Trophoblast cell (in vitro differentiated cells and primary cell): ENCODE measurements around the gene DDRGK1.

Experiments
- DNase-seq, 2 donors: peaks; one replicate each; pipeline ENCODE4 v3.0.0-alpha.2; 2016
- H2AFZ ChIP-seq: 2 replicates; pipeline ENCODE4 v1.6.1; 2013; ENCODE audit warnings: low read length, moderate library complexity, mild to moderate bottlenecking; ENCODE audit not compliant: insufficient read depth, poor library complexity
- H2AK5ac ChIP-seq: 2 replicates; pipeline ENCODE4 v1.6.1; 2013; ENCODE audit warnings: mild to moderate bottlenecking, low read length
- H2BK120ac ChIP-seq: 2 replicates; pipeline ENCODE4 v1.6.1; 2013; ENCODE audit warnings: low read length, mild to moderate bottlenecking, moderate library complexity; ENCODE audit not compliant: insufficient read depth, poor library complexity
- H2BK12ac ChIP-seq: 2 replicates; pipeline ENCODE4 v1.6.1; 2013; ENCODE audit warnings: mild to moderate bottlenecking, low read length, moderate library complexity
- H2BK5ac ChIP-seq: 2 replicates; pipeline ENCODE4 v1.6.1; 2013; ENCODE audit warnings: low read length, low read depth, moderate library complexity, mild to moderate bottlenecking; ENCODE audit not compliant: poor library complexity
- H3K14ac ChIP-seq: 2 replicates; pipeline ENCODE4 v1.6.1; 2013; ENCODE audit warnings: mild to moderate bottlenecking, low read length
- H3K18ac ChIP-seq: 2 replicates; pipeline ENCODE4 v1.6.1; 2013; ENCODE audit warnings: mild to moderate bottlenecking, low read length
- H3K23ac ChIP-seq: 2 replicates; pipeline ENCODE4 v1.6.1; 2013; ENCODE audit warnings: low read length
- H3K27ac ChIP-seq: 2 replicates; pipeline ENCODE4 v1.5.1; 2013; ENCODE audit warnings: low read depth, mild to moderate bottlenecking, inconsistent platforms, low read length, moderate library complexity
- H3K27me3 ChIP-seq: 2 replicates; pipeline ENCODE4 v1.6.1; 2013; ENCODE audit warnings: inconsistent platforms, mild to moderate bottlenecking, low read length, moderate library complexity; ENCODE audit not compliant: insufficient read depth
- H3K36me3 ChIP-seq, 2 experiments: 1 replicate in 1 of 2; 2 replicates in 1 of 2; pipeline ENCODE4 v1.6.1; 2013; ENCODE audit warnings: low read length in 2 of 2, mild to moderate bottlenecking in 2 of 2, moderate library complexity in 1 of 2; ENCODE audit not compliant: insufficient read depth in 2 of 2, control insufficient read depth in 1 of 2
- H3K4ac ChIP-seq: 2 replicates; pipeline ENCODE4 v1.6.1; 2013; ENCODE audit warnings: low read depth, mild to moderate bottlenecking, low read length, moderate library complexity
- H3K4me1 ChIP-seq, 2 experiments: 1 replicate in 1 of 2; 2 replicates in 1 of 2; pipeline ENCODE4 v1.6.1; 2013; ENCODE audit warnings: low read length in 2 of 2, mild to moderate bottlenecking in 2 of 2, moderate library complexity in 1 of 2; ENCODE audit not compliant: insufficient read depth in 2 of 2, control insufficient read depth in 1 of 2
- H3K4me2 ChIP-seq: 2 replicates; pipeline ENCODE4 v1.6.1; 2013; ENCODE audit warnings: inconsistent platforms, mild to moderate bottlenecking, low read length, moderate library complexity
- H3K4me3 ChIP-seq: 2 replicates; pipeline ENCODE4 v1.5.1; 2013; ENCODE audit warnings: mild to moderate bottlenecking, low read depth, low read length, inconsistent platforms
- H3K79me1 ChIP-seq: one replicate; pipeline ENCODE4 v1.6.1; 2013; ENCODE audit warnings: low read length
- H3K79me2 ChIP-seq: 2 replicates; pipeline ENCODE4 v1.6.1; 2013; ENCODE audit warnings: low read length, mild to moderate bottlenecking; ENCODE audit not compliant: control insufficient read depth, insufficient read depth, poor library complexity
- H3K9ac ChIP-seq: 2 replicates; pipeline ENCODE4 v1.6.1; 2013; ENCODE audit warnings: mild to moderate bottlenecking, low read length
- H3K9me3 ChIP-seq: 2 replicates; pipeline ENCODE4 v1.6.1; 2013; ENCODE audit warnings: low read depth, mild to moderate bottlenecking, control low read depth, inconsistent platforms, low read length; ENCODE audit not compliant: insufficient read depth
- H4K12ac ChIP-seq: 2 replicates; pipeline ENCODE4 v1.6.1; 2013; ENCODE audit warnings: low read depth, mild to moderate bottlenecking, low read length, moderate library complexity
- H4K8ac ChIP-seq: 2 replicates; pipeline ENCODE4 v1.6.1; 2013; ENCODE audit warnings: low read depth, mild to moderate bottlenecking, low read length, moderate library complexity
- H4K91ac ChIP-seq: one replicate; pipeline ENCODE4 v1.6.1; 2013; ENCODE audit warnings: low read depth, mild to moderate bottlenecking, low read length, moderate library complexity
- WGBS: extraction: QIAGEN DNeasy Blood & Tissue Kit; methylation state at CpG from one replicate; pipeline ENCODE4 v1.1.7; 2013; ENCODE audit warnings: missing lambda C conversion rate; ENCODE audit not compliant: insufficient read length, insufficient coverage; ENCODE audit errors: extremely low coverage; 5-methylcytosine and 5-hydroxymethylcytosine counted together

The DDRGK1 gene

DNA sequence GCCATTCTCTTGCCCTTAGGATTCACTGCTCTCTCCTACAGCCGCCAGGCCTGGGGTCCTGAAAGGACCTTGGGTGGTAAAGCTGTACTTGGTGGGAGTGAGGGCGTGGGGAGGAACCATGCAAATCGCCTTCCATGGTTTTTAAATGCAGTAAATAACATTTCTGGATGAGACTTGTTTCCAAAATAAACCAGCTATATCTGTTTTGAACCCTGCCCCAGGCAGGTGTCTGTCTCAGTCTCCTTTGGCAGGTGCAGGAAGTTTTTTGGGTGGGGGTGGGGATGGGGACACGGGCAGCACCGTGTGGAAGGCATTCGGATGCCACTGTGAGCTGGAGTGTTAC is 19.1 kb upstream of the DDRGK1 start:
- Histone ChIP-seq H2BK120ac (no peak overlapping the region), H2BK5ac (no peak overlapping the region), H3K9me3 (peaks cover 2% of the 10 kb centered on the region), H3K36me3 (peaks cover 31 to 32% of the 10 kb centered on the region in 2 experiments), H2AFZ (no peak overlapping the region), H2AK5ac (no peak overlapping the region), H4K12ac (no peak overlapping the region), H3K14ac (no peak overlapping the region), H3K18ac (no peak overlapping the region), H4K91ac (no peak overlapping the region), H3K4me2 (no peak overlapping the region), H3K23ac (no peak overlapping the region), H2BK12ac (no peak overlapping the region), H4K8ac (no peak overlapping the region), H3K27ac (no peak overlapping the region), H3K4me3 (no peak overlapping the region), H3K4ac (no peak overlapping the region), H3K9ac (no peak overlapping the region), H3K79me1 (no peaks in the 10 kb centered on the region), H3K27me3 (no peaks in the 10 kb centered on the region), H3K79me2 (no peaks in the 10 kb centered on the region), H3K4me1 (peaks cover 0 to 1% of the 10 kb centered on the region in 2 experiments)
- no CpG with 5 or more reads among the region's 6 CpGs for WGBS
- DNase-seq: no peak

DNA sequence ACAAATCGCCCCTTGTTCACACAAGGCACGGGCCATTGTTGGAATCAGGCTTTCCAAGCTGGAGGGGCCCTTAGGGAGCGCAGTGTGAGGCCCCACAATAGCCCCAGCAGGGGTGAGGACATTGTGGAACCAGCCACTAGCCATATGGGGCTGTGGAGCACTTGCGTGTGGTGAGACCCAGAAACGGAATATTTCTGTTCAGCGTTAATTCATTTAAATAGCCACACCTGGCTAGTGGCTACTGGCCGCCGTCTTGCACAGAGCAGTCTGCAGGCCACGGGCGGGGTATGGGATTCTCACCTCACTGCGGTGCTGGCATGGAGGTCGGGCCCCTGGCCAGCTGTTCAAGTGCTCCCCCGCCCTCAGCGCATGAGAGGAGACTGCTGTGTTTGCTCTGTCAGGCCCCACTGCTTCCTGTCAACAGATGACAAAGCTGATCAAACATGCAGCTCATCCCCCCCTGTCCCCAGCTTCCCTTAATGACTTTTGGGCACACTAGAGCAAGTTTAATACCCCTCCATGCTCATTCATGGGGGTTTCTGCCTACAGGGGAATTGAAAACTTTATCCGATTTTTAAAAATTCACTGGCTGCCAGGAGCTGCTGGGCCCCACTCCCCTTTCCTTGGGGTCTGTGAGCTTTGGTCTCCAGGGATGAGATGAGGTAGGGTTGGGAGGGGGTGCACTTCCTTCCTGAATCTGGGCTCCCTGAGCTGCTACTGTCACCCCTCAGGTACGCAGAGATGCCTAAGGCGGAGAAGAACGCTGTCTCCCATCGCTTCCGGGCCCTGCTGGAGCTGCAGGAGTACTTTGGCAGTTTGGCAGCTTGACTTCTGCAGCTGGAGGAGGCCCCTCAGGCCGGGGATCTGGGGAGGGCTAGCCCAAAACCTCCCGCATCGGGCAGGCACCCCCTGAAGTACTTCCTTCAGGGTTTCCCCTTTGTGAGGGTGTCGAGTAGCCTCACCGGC is 18.4 kb upstream of the DDRGK1 start:
- Histone ChIP-seq H3K9me3 (peaks cover 2% of the 10 kb centered on the region), H4K91ac (no peak overlapping the region), H2AK5ac (no peak overlapping the region), H3K27ac (no peak overlapping the region), H4K8ac (no peak overlapping the region), H3K36me3 (peaks cover 31 to 32% of the 10 kb centered on the region in 2 experiments), H2BK120ac (no peak overlapping the region), H3K4me1 (peaks cover 0 to 2% of the 10 kb centered on the region in 2 experiments), H2BK12ac (no peak overlapping the region), H2BK5ac (no peak overlapping the region), H3K79me1 (no peaks in the 10 kb centered on the region), H3K27me3 (no peaks in the 10 kb centered on the region), H3K9ac (no peak overlapping the region), H2AFZ (no peak overlapping the region), H3K4me3 (no peak overlapping the region), H4K12ac (no peak overlapping the region), H3K4ac (no peak overlapping the region), H3K79me2 (no peaks in the 10 kb centered on the region), H3K14ac (no peak overlapping the region), H3K4me2 (no peak overlapping the region), H3K23ac (no peak overlapping the region), H3K18ac (no peak overlapping the region)
- no CpG with 5 or more reads among the region's 25 CpGs for WGBS
- DNase-seq: no peak

DNA sequence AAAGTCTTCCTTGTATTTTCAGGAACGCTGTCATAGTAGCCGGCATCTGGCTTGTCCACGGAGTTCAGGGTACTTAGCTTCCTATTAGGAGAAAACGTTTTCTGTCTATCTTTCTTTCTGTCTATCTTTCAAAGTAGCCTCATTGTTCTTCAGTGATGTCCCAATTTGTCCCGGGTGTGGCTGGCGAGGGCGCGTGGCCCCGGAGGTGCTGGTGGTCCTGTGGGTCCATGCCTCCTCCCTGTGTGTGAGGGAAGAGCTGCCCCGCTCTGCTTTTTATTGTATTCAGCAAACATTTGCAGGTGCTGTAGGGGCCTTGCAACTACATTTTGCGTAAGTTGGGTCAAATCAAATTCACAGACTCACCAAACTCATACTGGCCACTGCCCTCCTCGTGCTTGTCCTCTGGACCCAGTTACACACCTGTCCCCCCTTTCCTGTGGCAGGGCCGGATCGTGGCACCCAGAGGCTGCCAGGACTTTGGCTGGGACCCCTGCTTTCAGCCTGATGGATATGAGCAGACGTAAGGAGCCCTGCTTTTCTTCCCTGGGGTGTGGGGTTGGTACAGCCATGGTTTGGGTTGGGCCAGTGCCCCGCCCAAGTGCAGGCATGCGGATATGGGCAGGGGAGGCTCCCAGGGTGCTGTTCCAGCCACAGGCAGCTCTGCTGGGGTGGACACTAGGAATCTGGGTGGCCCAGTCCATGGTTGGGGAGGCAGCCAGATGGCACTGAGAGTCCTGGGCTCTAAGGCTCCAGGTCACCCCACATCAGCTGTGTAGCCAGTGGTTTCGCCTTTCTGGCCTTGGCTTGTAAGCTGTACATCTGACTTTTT is 17.1 kb upstream of the DDRGK1 start:
- H2BK120ac ChIP-seq: no peak overlapping the region
- no peak overlapping the region for H3K4me3 ChIP-seq
- no peak overlapping the region for H2BK12ac ChIP-seq
- DNase-seq: no peak
- H3K79me2 ChIP-seq: no peaks in the 10 kb centered on the region
- no peak overlapping the region for H3K9ac ChIP-seq
- H4K8ac ChIP-seq: no peak overlapping the region
- H2BK5ac ChIP-seq: no peak overlapping the region
- no peak overlapping the region for H4K12ac ChIP-seq
- H3K27me3 ChIP-seq: no peaks in the 10 kb centered on the region
- no peak overlapping the region for H2AK5ac ChIP-seq
- H3K27ac ChIP-seq: no peak overlapping the region
- no CpG with 5 or more reads among the region's 18 CpGs for WGBS
- H3K36me3 ChIP-seq: peaks cover 26 to 27% of the 10 kb centered on the region in 2 experiments
- no peak overlapping the region for H3K4ac ChIP-seq
- no peak overlapping the region for H3K18ac ChIP-seq
- no peaks in the 10 kb centered on the region for H3K79me1 ChIP-seq
- H3K9me3 ChIP-seq: peaks cover 2% of the 10 kb centered on the region
- H3K14ac ChIP-seq: no peak overlapping the region
- peaks cover 0 to 2% of the 10 kb centered on the region in 2 experiments for H3K4me1 ChIP-seq
- H2AFZ ChIP-seq: no peak overlapping the region
- no peak overlapping the region for H3K23ac ChIP-seq
- no peak overlapping the region for H4K91ac ChIP-seq
- H3K4me2 ChIP-seq: no peak overlapping the region

DNA sequence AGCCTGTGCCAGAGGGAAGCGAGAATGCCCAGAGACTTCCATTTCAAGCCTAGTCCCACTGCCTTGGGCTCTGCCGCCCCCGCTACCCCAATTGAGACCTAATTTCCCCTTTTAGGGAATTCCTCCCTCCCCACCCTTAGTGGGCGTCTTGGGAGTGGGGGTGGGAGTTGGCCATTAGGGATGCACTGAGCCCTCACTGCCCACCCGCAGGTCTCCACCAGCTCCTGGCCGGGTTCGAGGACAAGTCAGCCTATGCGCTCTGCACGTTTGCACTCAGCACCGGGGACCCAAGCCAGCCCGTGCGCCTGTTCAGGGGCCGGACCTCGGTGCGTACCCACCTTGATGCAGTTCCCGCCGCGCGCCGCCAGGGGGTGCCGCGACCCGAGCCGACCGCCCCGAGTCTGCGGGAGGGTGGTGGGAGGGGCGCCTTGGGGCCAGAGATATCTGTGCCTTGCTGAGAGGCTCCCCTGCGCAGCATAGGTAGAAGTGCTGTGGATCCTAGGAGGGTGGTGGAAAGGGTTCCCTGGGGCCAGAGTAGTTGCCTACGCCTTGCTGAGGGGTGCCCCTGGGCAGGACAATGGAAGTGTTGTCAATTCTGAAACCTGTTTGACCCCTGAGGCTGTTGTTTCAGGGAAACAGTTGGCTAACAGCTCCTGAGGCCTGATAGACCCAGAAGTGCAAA is 14.0 kb upstream of the DDRGK1 start:
- DNase-seq: peak; percentile 40 to 78
- Histone ChIP-seq H3K18ac (no peak overlapping the region), H3K79me2 (no peaks in the 10 kb centered on the region), H3K27me3 (no peaks in the 10 kb centered on the region), H3K23ac (no peak overlapping the region), H2BK120ac (no peak overlapping the region), H3K4me1 (peaks cover 0 to 2% of the 10 kb centered on the region in 2 experiments), H4K91ac (no peak overlapping the region), H3K4me3 (no peak overlapping the region), H3K4ac (no peak overlapping the region), H2AK5ac (no peak overlapping the region), H3K9me3 (peaks cover 2% of the 10 kb centered on the region), H3K9ac (no peak overlapping the region), H4K8ac (no peak overlapping the region), H3K4me2 (no peak overlapping the region), H2BK12ac (no peak overlapping the region), H3K27ac (no peak overlapping the region), H2BK5ac (no peak overlapping the region), H3K14ac (no peak overlapping the region), H4K12ac (peak overlapping the region; percentile 39), H3K79me1 (no peaks in the 10 kb centered on the region), H3K36me3 (peaks cover 38 to 40% of the 10 kb centered on the region in 2 experiments), H2AFZ (no peak overlapping the region)
- WGBS: no CpG with 5 or more reads among the region's 30 CpGs
